Cardiac fibroblast (primary cell): Measurements from ENCODE around the gene FSTL4.

ENCODE experiments used
- DNase-seq, 2 donors: peaks; one replicate each; pipeline versions ENCODE4 v3.0.0 to v3.0.0-alpha.2; 2010; ENCODE audit warnings: low read depth in 2 of 2
- H3K4me3 ChIP-seq, 2 donors: replicated peaks in 1 of 2; 1 replicate in 1 of 2; 2 replicates in 1 of 2; pipeline ENCODE4 v1.5.1; 2011; ENCODE audit warnings: low read depth in 2 of 2, low read length in 2 of 2, mild to moderate bottlenecking in 2 of 2, moderate library complexity in 1 of 2
- CTCF ChIP-seq: IDR thresholded peaks from one replicate; pipeline ENCODE4 v1.5.1; 2011; ENCODE audit warnings: low read depth, mild to moderate bottlenecking, low read length, inconsistent platforms

Gene FSTL4

GRCh38 chr5:133246376-133247150 lies 365.8 kb downstream of the FSTL4 start:
- no peak overlapping the region for H3K4me3 ChIP-seq
- TF ChIP-seq CTCF, result no peak
- DNase-seq, result peak in 1 of 2 donors; percentile 1

GRCh38 chr5:133246053-133246370 lies 366.3 kb downstream of the FSTL4 start:
- no peak overlapping the region for H3K4me3 ChIP-seq
- no peak for TF ChIP-seq CTCF
- DNase-seq, result no peak

- no peak for TF ChIP-seq CTCF
- peak; percentile 62 to 92 for DNase-seq
- H3K4me3 ChIP-seq, result no peak overlapping the region
These were observed 366.9 kb downstream of the FSTL4 start for GRCh38 chr5:133245191-133246052.

- H3K4me3 ChIP-seq, result no peak overlapping the region
- no peak for TF ChIP-seq CTCF
- no peak for DNase-seq
These were observed 368.1 kb downstream of the FSTL4 start for GRCh38 chr5:133244242-133244641.

GRCh38 chr5:133243196-133243595 lies 369.1 kb downstream of the FSTL4 start:
- no peak overlapping the region for H3K4me3 ChIP-seq
- no peak for DNase-seq
- no peak for TF ChIP-seq CTCF

GRCh38 chr5:133242221-133242835 lies 370.0 kb downstream of the FSTL4 start:
- no peak for TF ChIP-seq CTCF
- no peak for DNase-seq
- no peak overlapping the region for H3K4me3 ChIP-seq
